ENCODE measurements around the gene DAD1. TPM values are rescaled to one million over a fixed set of nuclear protein-coding genes. Genes with fewer than 3 reads are reported as not detected.

The DAD1 gene
- polyA plus RNA-seq, 1 of the 3 experiments (the other 2 are of a cell fraction) = 406 TPM

DNA sequence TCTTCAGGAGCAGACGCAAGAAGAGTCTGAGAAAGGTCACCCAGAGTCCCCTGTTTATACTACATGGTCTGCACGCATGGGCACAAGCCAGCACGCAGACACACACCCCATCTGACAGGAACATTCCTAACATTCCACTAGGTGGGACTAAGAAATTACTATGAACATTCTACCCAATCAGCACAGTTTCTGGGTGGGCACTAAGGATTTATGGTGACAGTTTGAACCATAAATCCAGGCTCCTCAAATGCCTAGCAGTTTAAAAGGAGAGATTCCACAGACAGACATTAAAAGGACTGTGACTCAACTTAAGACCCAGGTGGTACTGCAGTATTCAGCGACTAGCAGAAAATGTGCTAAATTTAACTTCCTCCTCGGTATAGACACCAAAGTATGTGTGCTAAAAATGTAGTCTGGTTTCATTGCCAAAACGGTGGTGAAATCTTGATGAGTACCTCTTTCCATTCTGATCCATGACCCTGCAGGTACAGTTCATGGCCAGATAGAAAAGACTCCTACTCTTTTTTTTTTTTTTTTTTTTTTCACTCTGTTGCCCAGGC, 25.3 kb upstream of the DAD1 start (continued):
- TF ChIP-seq, protein P1, sequence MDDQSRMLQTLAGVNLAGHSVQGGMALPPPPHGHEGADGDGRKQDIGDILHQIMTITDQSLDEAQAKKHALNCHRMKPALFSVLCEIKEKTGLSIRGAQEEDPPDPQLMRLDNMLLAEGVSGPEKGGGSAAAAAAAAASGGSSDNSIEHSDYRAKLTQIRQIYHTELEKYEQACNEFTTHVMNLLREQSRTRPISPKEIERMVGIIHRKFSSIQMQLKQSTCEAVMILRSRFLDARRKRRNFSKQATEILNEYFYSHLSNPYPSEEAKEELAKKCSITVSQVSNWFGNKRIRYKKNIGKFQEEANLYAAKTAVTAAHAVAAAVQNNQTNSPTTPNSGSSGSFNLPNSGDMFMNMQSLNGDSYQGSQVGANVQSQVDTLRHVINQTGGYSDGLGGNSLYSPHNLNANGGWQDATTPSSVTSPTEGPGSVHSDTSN (IDR thresholded peaks at IDR 0.05) = peak; percentile 95
- TF ChIP-seq MXI1 (IDR thresholded peaks at IDR 0.05; ENCODE audit: low read depth, low read length) (no peak), JUND (IDR thresholded peaks at IDR 0.05) (peak; percentile 27; the same call in 1 of the 2 replicates), NRF1 (IDR thresholded peaks at IDR 0.05; ENCODE audit: low read depth, low read length) (no peak), CHD2 (IDR thresholded peaks at IDR 0.05; ENCODE audit: low read length, partially characterized antibody) (no peak), YY1 (IDR thresholded peaks at IDR 0.05; ENCODE audit: low read depth) (no peak), FOXJ3 (CRISPR knock-in tag; IDR thresholded peaks at IDR 0.05) (no peak)
- TF ChIP-seq, protein P2, sequence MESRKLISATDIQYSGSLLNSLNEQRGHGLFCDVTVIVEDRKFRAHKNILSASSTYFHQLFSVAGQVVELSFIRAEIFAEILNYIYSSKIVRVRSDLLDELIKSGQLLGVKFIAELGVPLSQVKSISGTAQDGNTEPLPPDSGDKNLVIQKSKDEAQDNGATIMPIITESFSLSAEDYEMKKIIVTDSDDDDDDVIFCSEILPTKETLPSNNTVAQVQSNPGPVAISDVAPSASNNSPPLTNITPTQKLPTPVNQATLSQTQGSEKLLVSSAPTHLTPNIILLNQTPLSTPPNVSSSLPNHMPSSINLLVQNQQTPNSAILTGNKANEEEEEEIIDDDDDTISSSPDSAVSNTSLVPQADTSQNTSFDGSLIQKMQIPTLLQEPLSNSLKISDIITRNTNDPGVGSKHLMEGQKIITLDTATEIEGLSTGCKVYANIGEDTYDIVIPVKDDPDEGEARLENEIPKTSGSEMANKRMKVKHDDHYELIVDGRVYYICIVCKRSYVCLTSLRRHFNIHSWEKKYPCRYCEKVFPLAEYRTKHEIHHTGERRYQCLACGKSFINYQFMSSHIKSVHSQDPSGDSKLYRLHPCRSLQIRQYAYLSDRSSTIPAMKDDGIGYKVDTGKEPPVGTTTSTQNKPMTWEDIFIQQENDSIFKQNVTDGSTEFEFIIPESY (IDR thresholded peaks at IDR 0.05; ENCODE audit: borderline replicate concordance, low read depth) = no peak

- TF ChIP-seq RFX5 (IDR thresholded peaks at IDR 0.05; ENCODE audit: low read length) = no peak
- no peak for TF ChIP-seq TAF1 (IDR thresholded peaks at IDR 0.05; ENCODE audit: borderline replicate concordance, low read depth, low read length)
- TF ChIP-seq GATA2 (CRISPR knock-in tag; IDR thresholded peaks at IDR 0.05) = no peak
- TF ChIP-seq NRF1 (IDR thresholded peaks at IDR 0.05; ENCODE audit: low read depth, low read length) = no peak
- TF ChIP-seq FOXM1 (IDR thresholded peaks at IDR 0.05; ENCODE audit: low read depth) = no peak
- no peak for TF ChIP-seq RCOR1 (IDR thresholded peaks at IDR 0.05; ENCODE audit: low read length)
- TF ChIP-seq RXRA (IDR thresholded peaks at IDR 0.05; ENCODE audit: borderline replicate concordance, low read depth) = no peak
- no peak for TF ChIP-seq GABPA (IDR thresholded peaks at IDR 0.05; ENCODE audit: low read depth)
- no peak for TF ChIP-seq YY1 (IDR thresholded peaks at IDR 0.05; ENCODE audit: low read depth)
- TF ChIP-seq, protein P1 (IDR thresholded peaks at IDR 0.05) = no peak
- TF ChIP-seq JUND (IDR thresholded peaks at IDR 0.05) = no peak
- no peak for TF ChIP-seq SMC3 (IDR thresholded peaks at IDR 0.05; ENCODE audit: low read depth, low read length)
- TF ChIP-seq REST (IDR thresholded peaks at IDR 0.05; ENCODE audit: low read depth, low read length) = no peak
- TF ChIP-seq RAD21 (IDR thresholded peaks at IDR 0.05; ENCODE audit: low read length) = no peak
- TF ChIP-seq USF1 (IDR thresholded peaks at IDR 0.05; ENCODE audit: borderline replicate concordance, low read depth) = no peak
- no peak for TF ChIP-seq MEF2A (IDR thresholded peaks at IDR 0.05; ENCODE audit: borderline replicate concordance, low read depth)
- no peak for TF ChIP-seq FOXJ3 (CRISPR knock-in tag; IDR thresholded peaks at IDR 0.05)
- TF ChIP-seq NFIC (IDR thresholded peaks at IDR 0.05; ENCODE audit: borderline replicate concordance) = no peak
- no peak for TF ChIP-seq CHD2 (IDR thresholded peaks at IDR 0.05; ENCODE audit: low read length, partially characterized antibody)
- Histone ChIP-seq H3K9me3 (no peaks in the 10 kb centered on the region), H4K20me1 (ENCODE audit: insufficient read depth) (no peaks in the 10 kb centered on the region), H3K9ac (no peak overlapping the region), H3F3A (replicated peaks; ENCODE audit: insufficient read depth) (peaks cover 7% of the 10 kb centered on the region), H3K9me2 (no peaks in the 10 kb centered on the region), H3K4me3 (ENCODE audit: low read depth in 2 of 2, low read length in 1 of 2) (no peak overlapping the region), H2AFZ (ENCODE audit: low read depth) (0 out of 2 replicates have a peak overlapping the region, but pooled peaks have one; percentile 43), H3K4me1 (ENCODE audit: control insufficient read depth in 1 of 2, insufficient read depth in 2 of 2, low read depth in 1 of 2, low read length in 1 of 2) (peaks cover 0 to 9% of the 10 kb centered on the region in 2 experiments; a peak in 1 of 4 replicates), H3K4me2 (0 out of 2 replicates have a peak overlapping the region, but pooled peaks have one; percentile 37), H3K27me3 (ENCODE audit: insufficient read depth) (no peaks in the 10 kb centered on the region), H3K27ac (ENCODE audit: low read depth in 2 of 2, low read length in 1 of 2) (no peak overlapping the region), H3K79me2 (ENCODE audit: insufficient read depth) (no peaks in the 10 kb centered on the region), H3K36me3 (replicated peaks in 1 of 2; ENCODE audit: control insufficient read depth in 1 of 2, insufficient read depth in 2 of 2, low read length in 1 of 2) (peaks cover 0 to 10% of the 10 kb centered on the region in 2 experiments)
- no peak for DNase-seq
- ChIA-PET POLR2A (no interaction called here), CTCF (interaction anchor here (1.2 to 1.4 kb wide), 2 partner anchors 12 to 43 kb away, joined by 3 to 4 read pairs; no protein-coding TSS in a partner anchor)
- 29% methylated on average over 3 of the region's 3 CpGs for WGBS (ENCODE audit: low lambda C conversion rate)
These were observed 24.8 kb upstream of the DAD1 start for GRCh38 chr14:22613736-22614239.

Measured in SK-N-SH (cell line).